GM12865 (cell line): Measurements from ENCODE around the gene EYA3.

Experiments used
- DNase-seq: peaks from one replicate; pipeline ENCODE4 v3.0.0; 2010; ENCODE audit warnings: low read depth
- H3K4me3 ChIP-seq: 2 replicates; pipeline ENCODE4 v1.5.1; 2011; ENCODE audit warnings: mild to moderate bottlenecking, low read depth, low read length, control low read depth
- TF ChIP-seq, protein P1 (sequence below): IDR thresholded peaks from 2 replicates; pipeline ENCODE4 v1.5.1; 2011; ENCODE audit warnings: low read length, control low read depth, low read depth, inconsistent platforms; ENCODE audit not compliant: insufficient read depth; ENCODE audit errors: missing control alignments

EYA3 gene

GRCh38 chr1:27958513-27958912, 129.9 kb downstream of the EYA3 start:
- H3K4me3 ChIP-seq, result no peak overlapping the region
- TF ChIP-seq, protein P1, sequence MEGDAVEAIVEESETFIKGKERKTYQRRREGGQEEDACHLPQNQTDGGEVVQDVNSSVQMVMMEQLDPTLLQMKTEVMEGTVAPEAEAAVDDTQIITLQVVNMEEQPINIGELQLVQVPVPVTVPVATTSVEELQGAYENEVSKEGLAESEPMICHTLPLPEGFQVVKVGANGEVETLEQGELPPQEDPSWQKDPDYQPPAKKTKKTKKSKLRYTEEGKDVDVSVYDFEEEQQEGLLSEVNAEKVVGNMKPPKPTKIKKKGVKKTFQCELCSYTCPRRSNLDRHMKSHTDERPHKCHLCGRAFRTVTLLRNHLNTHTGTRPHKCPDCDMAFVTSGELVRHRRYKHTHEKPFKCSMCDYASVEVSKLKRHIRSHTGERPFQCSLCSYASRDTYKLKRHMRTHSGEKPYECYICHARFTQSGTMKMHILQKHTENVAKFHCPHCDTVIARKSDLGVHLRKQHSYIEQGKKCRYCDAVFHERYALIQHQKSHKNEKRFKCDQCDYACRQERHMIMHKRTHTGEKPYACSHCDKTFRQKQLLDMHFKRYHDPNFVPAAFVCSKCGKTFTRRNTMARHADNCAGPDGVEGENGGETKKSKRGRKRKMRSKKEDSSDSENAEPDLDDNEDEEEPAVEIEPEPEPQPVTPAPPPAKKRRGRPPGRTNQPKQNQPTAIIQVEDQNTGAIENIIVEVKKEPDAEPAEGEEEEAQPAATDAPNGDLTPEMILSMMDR, result no peak
- no peak for DNase-seq

DNA sequence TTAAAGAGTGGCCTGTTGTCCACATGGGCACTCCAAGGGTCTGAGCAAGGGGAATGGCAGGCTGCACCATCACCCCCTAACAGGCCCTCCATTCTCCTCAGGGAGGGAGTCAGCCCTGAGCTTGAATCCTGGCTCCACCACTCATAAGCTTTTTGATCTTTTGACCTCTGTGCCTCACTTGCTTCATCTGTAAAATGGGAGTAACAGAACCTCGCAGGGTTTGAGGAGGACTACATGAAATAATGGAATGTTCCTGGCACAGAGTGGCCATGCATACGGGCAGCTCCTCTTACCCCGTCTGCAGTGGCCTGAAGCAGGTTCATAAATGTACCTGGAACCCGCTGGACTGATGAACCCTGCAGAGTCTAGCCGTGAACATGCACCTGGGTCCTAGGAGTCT, 130.8 kb downstream of the EYA3 start:
- H3K4me3 ChIP-seq, result no peak overlapping the region
- TF ChIP-seq, protein P1, result no peak
- no peak for DNase-seq

- no peak overlapping the region for H3K4me3 ChIP-seq
- TF ChIP-seq, protein P1, result no peak
- no peak for DNase-seq
These were observed 131.6 kb downstream of the EYA3 start for GRCh38 chr1:27956761-27957160.

DNA sequence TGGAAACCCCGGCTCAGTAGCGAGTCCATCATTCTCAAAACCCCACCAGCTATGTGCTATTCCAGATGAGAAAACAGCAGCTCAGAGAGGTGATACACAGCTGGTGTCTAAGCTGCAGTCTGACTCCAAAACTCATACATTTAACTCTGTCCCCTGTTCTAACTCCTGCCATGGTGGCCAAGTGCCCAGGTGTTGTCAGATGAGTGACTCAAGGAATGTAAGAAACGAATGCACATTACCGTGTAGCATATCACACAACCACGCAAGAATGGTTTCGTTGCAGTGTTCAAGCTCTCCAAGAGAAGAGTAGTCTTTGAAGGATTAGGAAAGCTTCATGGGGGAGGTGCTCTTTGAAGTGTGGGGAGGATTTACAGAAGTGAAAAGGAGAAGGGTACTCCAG, 133.3 kb downstream of the EYA3 start:
- H3K4me3 ChIP-seq, result no peak overlapping the region
- no peak for DNase-seq
- TF ChIP-seq, protein P1, result no peak

- TF ChIP-seq, protein P1, result no peak
- H3K4me3 ChIP-seq, result no peak overlapping the region
- no peak for DNase-seq
These were observed 134.2 kb downstream of the EYA3 start for GRCh38 chr1:27954186-27954585.

- DNase-seq, result no peak
- TF ChIP-seq, protein P1, result no peak
- H3K4me3 ChIP-seq, result no peak overlapping the region
These were observed 136.3 kb downstream of the EYA3 start for GRCh38 chr1:27952147-27952546.

DNA sequence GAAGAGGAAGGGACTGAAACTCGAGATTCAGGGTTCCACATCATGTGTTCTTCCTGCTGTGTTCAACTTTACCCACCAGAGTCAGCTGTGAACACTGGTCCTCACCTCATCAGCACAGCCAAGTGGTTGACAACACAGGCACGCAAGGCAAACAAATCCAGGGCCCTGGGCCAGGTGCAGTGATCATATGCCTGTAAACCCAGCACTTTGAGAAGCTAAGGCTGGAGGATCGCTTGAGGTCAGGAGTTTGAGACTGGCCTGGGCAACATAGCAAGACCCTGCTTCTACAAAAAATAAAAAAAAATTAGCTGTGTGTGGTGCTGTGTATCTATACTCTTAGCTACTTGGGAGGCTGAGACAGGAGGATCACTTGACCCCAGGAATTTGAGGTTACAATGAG, 137.0 kb downstream of the EYA3 start:
- no peak for DNase-seq
- TF ChIP-seq, protein P1, result no peak

More for the DNA sequence above, 137.0 kb downstream of the EYA3 start:
- H3K4me3 ChIP-seq, result no peak overlapping the region
